Measurements from ENCODE around the gene HNRNPA0.

HNRNPA0 gene

DNA sequence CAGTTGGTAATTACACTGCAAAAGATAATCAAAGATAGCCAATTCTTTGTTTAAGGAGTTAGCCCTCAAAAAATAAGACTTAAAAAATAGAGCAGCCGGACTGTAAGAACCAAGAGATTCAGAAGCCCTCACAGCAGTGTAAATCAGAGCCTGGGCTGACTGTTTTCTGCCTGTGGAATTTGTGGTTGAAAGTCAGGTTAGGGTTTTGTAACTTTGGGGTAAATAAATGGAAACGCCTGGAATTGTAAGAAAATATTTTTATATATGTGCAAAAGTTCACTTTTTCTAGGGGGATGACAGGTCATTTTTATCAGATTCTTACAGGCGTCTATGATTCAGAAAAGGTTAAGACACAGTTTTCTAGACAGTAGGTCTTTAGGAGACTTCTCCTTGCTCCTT, 53.9 kb downstream of the HNRNPA0 start:
- H3K4me3 ChIP-seq (ENCODE audit: low read length) = no peak overlapping the region
- DNase-seq (ENCODE audit: low read depth) = no peak
- TF ChIP-seq, protein P1, sequence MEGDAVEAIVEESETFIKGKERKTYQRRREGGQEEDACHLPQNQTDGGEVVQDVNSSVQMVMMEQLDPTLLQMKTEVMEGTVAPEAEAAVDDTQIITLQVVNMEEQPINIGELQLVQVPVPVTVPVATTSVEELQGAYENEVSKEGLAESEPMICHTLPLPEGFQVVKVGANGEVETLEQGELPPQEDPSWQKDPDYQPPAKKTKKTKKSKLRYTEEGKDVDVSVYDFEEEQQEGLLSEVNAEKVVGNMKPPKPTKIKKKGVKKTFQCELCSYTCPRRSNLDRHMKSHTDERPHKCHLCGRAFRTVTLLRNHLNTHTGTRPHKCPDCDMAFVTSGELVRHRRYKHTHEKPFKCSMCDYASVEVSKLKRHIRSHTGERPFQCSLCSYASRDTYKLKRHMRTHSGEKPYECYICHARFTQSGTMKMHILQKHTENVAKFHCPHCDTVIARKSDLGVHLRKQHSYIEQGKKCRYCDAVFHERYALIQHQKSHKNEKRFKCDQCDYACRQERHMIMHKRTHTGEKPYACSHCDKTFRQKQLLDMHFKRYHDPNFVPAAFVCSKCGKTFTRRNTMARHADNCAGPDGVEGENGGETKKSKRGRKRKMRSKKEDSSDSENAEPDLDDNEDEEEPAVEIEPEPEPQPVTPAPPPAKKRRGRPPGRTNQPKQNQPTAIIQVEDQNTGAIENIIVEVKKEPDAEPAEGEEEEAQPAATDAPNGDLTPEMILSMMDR (IDR thresholded peaks at IDR 0.05; ENCODE audit: insufficient read depth, low read depth, low read length, missing control alignments) = no peak

GRCh38 chr5:137699336-137700281, 54.6 kb downstream of the HNRNPA0 start:
- TF ChIP-seq, protein P1 (IDR thresholded peaks at IDR 0.05; ENCODE audit: insufficient read depth, low read depth, low read length, missing control alignments) = no peak
- DNase-seq (ENCODE audit: low read depth) = no peak
- H3K4me3 ChIP-seq (ENCODE audit: low read length) = no peak overlapping the region

GRCh38 chr5:137696481-137696880, 57.7 kb downstream of the HNRNPA0 start:
- TF ChIP-seq, protein P1 (IDR thresholded peaks at IDR 0.05; ENCODE audit: insufficient read depth, low read depth, low read length, missing control alignments) = no peak
- no peak overlapping the region for H3K4me3 ChIP-seq (ENCODE audit: low read length)
- DNase-seq (ENCODE audit: low read depth) = no peak

- H3K4me3 ChIP-seq (ENCODE audit: low read length) = no peak overlapping the region
- TF ChIP-seq, protein P1 (IDR thresholded peaks at IDR 0.05; ENCODE audit: insufficient read depth, low read depth, low read length, missing control alignments) = no peak
- no peak for DNase-seq (ENCODE audit: low read depth)
Measured at GRCh38 chr5:137695651-137696428, 58.3 kb downstream of the HNRNPA0 start.

All from epithelial cell of esophagus (primary cell).